Right lobe of liver (tissue), 6 donors: ENCODE data around the gene GSN. TPM values are rescaled to one million over a fixed set of nuclear protein-coding genes. Genes with fewer than 3 reads are reported as not detected.

Experiments used
- ATAC-seq, 4 donors: fragments of 200-7000 bp; cut with Tn5 transposase; one replicate each; pipeline ENCODE4 v1.9.1; 2020; ENCODE audit warnings: mild to moderate bottlenecking in 4 of 4, moderate library complexity in 4 of 4
- DNase-seq, 3 donors: peaks; one replicate each; pipeline ENCODE4 v3.0.0-alpha.2; 2020
- H3K27ac ChIP-seq, 3 donors: fragments of 200-600 bp; one replicate each; pipeline ENCODE4 v1.8.0; 2022
- H3K27me3 ChIP-seq, 2 donors: fragments of 200-600 bp; one replicate each; pipeline ENCODE4 v1.8.0; 2022
- H3K36me3 ChIP-seq, 4 donors: fragments of 200-600 bp; sonication (generic) in 1 of 4; one replicate each; pipeline versions ENCODE4 v1.5.1 to v1.8.0; 2017 to 2022; ENCODE audit warnings: control low read depth in 1 of 4
- H3K4me1 ChIP-seq, 4 donors: fragments of 200-600 bp; sonication (generic) in 1 of 4; one replicate each; pipeline versions ENCODE4 v1.5.1 to v1.8.0; 2017 to 2022; ENCODE audit warnings: control low read depth in 1 of 4
- H3K4me3 ChIP-seq, 3 donors: fragments of 200-600 bp; one replicate each; pipeline ENCODE4 v1.8.0; 2022
- H3K9me3 ChIP-seq, 4 donors: fragments of 200-600 bp; sonication (generic) in 1 of 4; one replicate each; pipeline versions ENCODE4 v1.5.1 to v1.8.0; 2017 to 2022; ENCODE audit warnings: control low read depth in 1 of 4
- CTCF ChIP-seq, 4 donors: fragments of 200-600 bp in 3 of 4; fragments of 450-650 bp in 1 of 4; IDR thresholded peaks; one replicate each; pipeline versions ENCODE4 v1.5.1 to v1.8.0; 2016 to 2022; ENCODE audit warnings: antibody characterized with exemption in 4 of 4, mild to moderate bottlenecking in 2 of 4
- POLR2A ChIP-seq: fragments of 450-650 bp; IDR thresholded peaks from one replicate; pipeline ENCODE4 v1.6.1; 2017; ENCODE audit warnings: antibody characterized with exemption, mild to moderate bottlenecking
- WGBS: methylation state at CpG from one replicate; pipeline ENCODE4 v1.1.6; 2018; ENCODE audit warnings: low coverage, low lambda C conversion rate; ENCODE audit not compliant: insufficient coverage; ENCODE audit errors: missing lambda C conversion rate; 5-methylcytosine and 5-hydroxymethylcytosine counted together
- intact Hi-C, 2 donors: fragments of 100-400 bp; cut with DNase I; formaldehyde crosslinking; loops; one replicate each; pipeline versions ENCODE4 v1.11.2 to v1.14.1; 2022
- total RNA-seq, 6 experiments: library from RNA; depleted of rRNA in 2 of 6; stranded (reverse); fragments of >200 nt in 2 of 6; fragmentation: NEBNext Ultra II Directional in 3 of 6; extraction: Animal tissue kit (Norgen Biotek cat#: 25700) in 3 of 6; gene quantifications; one replicate each; pipeline versions ENCODE4 v1.1.0 to v1.2.4, GENCODE V29; 2016 to 2023
- donor health status: DM: no; HTN: yes; CAD: no.
- donor health status: DM: no; HTN: no; CAD: no.
- donor health status: DM: no; HTN: no; CAD: no.
- donor health status: DM: no; HTN: yes; CAD: no.
- donor health status: DM: no; HTN: yes; CAD: no.

GSN gene
- total RNA-seq, 6 experiments from 2014 or later = 23.1 to 96.9 (median 38.8) TPM

GRCh38 chr9:121221664-121222055 lies 46.3 kb upstream of the GSN start:
- no peak for ATAC-seq
- no peaks in the 10 kb centered on the region for H3K4me1 ChIP-seq
- 100% methylated on average over 1 of the region's 2 CpGs for WGBS

GRCh38 chr9:121222524-121223171 lies 45.3 kb upstream of the GSN start:
- DNase-seq (no peak), ATAC-seq (peak in 2 of 4 donors; percentile 27 to 46)
- H3K4me3 ChIP-seq = no peak overlapping the region
- H3K27ac ChIP-seq = no peak overlapping the region
- H3K9me3 ChIP-seq = no peaks in the 10 kb centered on the region
- H3K27me3 ChIP-seq = no peaks in the 10 kb centered on the region
- no peaks in the 10 kb centered on the region for H3K36me3 ChIP-seq
- H3K4me1 ChIP-seq = no peaks in the 10 kb centered on the region
- TF ChIP-seq CTCF (IDR thresholded peaks at IDR 0.05) = peak; percentile 47 to 70 (median 56)
- no peak for TF ChIP-seq POLR2A
- intact Hi-C loops = no loop called here
- 46% methylated on average over 7 of the region's 12 CpGs for WGBS

More at GRCh38 chr9:121221664-121222055, 46.3 kb upstream of the GSN start:
- no peak for TF ChIP-seq POLR2A
- no peak for TF ChIP-seq CTCF (IDR thresholded peaks at IDR 0.05)
- H3K36me3 ChIP-seq = no peaks in the 10 kb centered on the region
- intact Hi-C loops = no loop called here
- no peaks in the 10 kb centered on the region for H3K27me3 ChIP-seq
- no peak overlapping the region for H3K4me3 ChIP-seq
- no peak overlapping the region for H3K27ac ChIP-seq
- H3K9me3 ChIP-seq = no peaks in the 10 kb centered on the region
- no peak for DNase-seq

GRCh38 chr9:121225240-121225639 lies 42.7 kb upstream of the GSN start:
- H3K36me3 ChIP-seq = no peaks in the 10 kb centered on the region
- TF ChIP-seq CTCF (IDR thresholded peaks at IDR 0.05) = no peak
- TF ChIP-seq POLR2A = no peak
- H3K4me1 ChIP-seq = no peaks in the 10 kb centered on the region
- H3K27me3 ChIP-seq = no peaks in the 10 kb centered on the region
- H3K9me3 ChIP-seq = no peaks in the 10 kb centered on the region
- no peak overlapping the region for H3K27ac ChIP-seq
- intact Hi-C loops = no loop called here
- no peak for DNase-seq
- no peak for ATAC-seq
- WGBS = 76% methylated on average over 4 of the region's 5 CpGs
- no peak overlapping the region for H3K4me3 ChIP-seq

- intact Hi-C loops = no loop called here
- Histone ChIP-seq H3K27me3 (no peaks in the 10 kb centered on the region), H3K4me1 (no peaks in the 10 kb centered on the region), H3K9me3 (no peaks in the 10 kb centered on the region), H3K27ac (no peak overlapping the region), H3K36me3 (no peaks in the 10 kb centered on the region), H3K4me3 (no peak overlapping the region)
- no peak for ATAC-seq
- TF ChIP-seq CTCF (IDR thresholded peaks at IDR 0.05) (no peak), POLR2A (no peak)
- DNase-seq = no peak
- WGBS = 73% methylated on average over 2 of the region's 2 CpGs
Observed at GRCh38 chr9:121226175-121226574, 41.8 kb upstream of the GSN start.
